ENCODE measurements around the gene GRID2. TPM values are rescaled to one million over a fixed set of nuclear protein-coding genes. Genes with fewer than 3 reads are reported as not detected.

GRID2 gene
- total RNA-seq, 1 experiment from 2014 or later, result not detected

GRCh38 chr4:92864096-92864495 is 560.3 kb downstream of the GRID2 start:
- Histone ChIP-seq H3K9me3 (no peaks in the 10 kb centered on the region), H3K36me3 (ENCODE audit: control insufficient read depth, insufficient read depth, low read length) (no peaks in the 10 kb centered on the region), H3K4me3 (ENCODE audit: low read depth, low read length) (no peak overlapping the region), H3K4me1 (no peaks in the 10 kb centered on the region), H3K27me3 (replicated peaks; ENCODE audit: control insufficient read depth, insufficient read depth, low read length) (no peaks in the 10 kb centered on the region)
- no TSS peak for BruUV-seq (replicated peaks)
- H3K27me3 Mint-ChIP-seq (ENCODE audit: insufficient read depth, unreplicated experiment), result peaks cover 5% of the 10 kb centered on the region
- ChIA-PET CTCF (no interaction called here), POLR2A (no interaction called here)
- intact Hi-C loops (cut with micrococcal nuclease; ENCODE audit: unreplicated experiment), result no loop called here
- no peaks in the 10 kb centered on the region for H3K4me1 Mint-ChIP-seq (ENCODE audit: low read depth, unreplicated experiment)
- TF ChIP-seq CTCF (IDR thresholded peaks at IDR 0.05; ENCODE audit: insufficient read depth in 1 of 2, low read depth in 1 of 2, low read length in 1 of 2, severe bottlenecking in 1 of 2, unreplicated experiment in 1 of 2), result no peak
- no peak for DNase-seq
- H3K4me3 Mint-ChIP-seq (ENCODE audit: unreplicated experiment), result no peak overlapping the region
- no peaks in the 10 kb centered on the region for H3K9me3 Mint-ChIP-seq (ENCODE audit: unreplicated experiment)
- no peak overlapping the region for H3K27ac Mint-ChIP-seq (ENCODE audit: unreplicated experiment)
- H3K36me3 Mint-ChIP-seq (ENCODE audit: insufficient read depth, unreplicated experiment), result no peaks in the 10 kb centered on the region

GRCh38 chr4:92872604-92873003 is 568.8 kb downstream of the GRID2 start:
- Mint-ChIP-seq H3K27ac (ENCODE audit: unreplicated experiment) (no peak overlapping the region), H3K36me3 (ENCODE audit: insufficient read depth, unreplicated experiment) (no peaks in the 10 kb centered on the region), H3K27me3 (ENCODE audit: insufficient read depth, unreplicated experiment) (peaks cover 5% of the 10 kb centered on the region), H3K4me3 (ENCODE audit: unreplicated experiment) (no peak overlapping the region), H3K4me1 (ENCODE audit: low read depth, unreplicated experiment) (no peaks in the 10 kb centered on the region), H3K9me3 (ENCODE audit: unreplicated experiment) (no peaks in the 10 kb centered on the region)
- POLR2A ChIA-PET, result no interaction called here
- Histone ChIP-seq H3K27me3 (replicated peaks; ENCODE audit: control insufficient read depth, insufficient read depth, low read length) (no peaks in the 10 kb centered on the region), H3K4me3 (ENCODE audit: low read depth, low read length) (no peak overlapping the region), H3K9me3 (no peaks in the 10 kb centered on the region), H3K4me1 (no peaks in the 10 kb centered on the region), H3K36me3 (ENCODE audit: control insufficient read depth, insufficient read depth, low read length) (no peaks in the 10 kb centered on the region)
- no peak for TF ChIP-seq CTCF (IDR thresholded peaks at IDR 0.05; ENCODE audit: insufficient read depth in 1 of 2, low read depth in 1 of 2, low read length in 1 of 2, severe bottlenecking in 1 of 2, unreplicated experiment in 1 of 2)
- intact Hi-C loops (cut with micrococcal nuclease; ENCODE audit: unreplicated experiment), result no loop called here
- DNase-seq, result no peak
- BruUV-seq (replicated peaks), result no TSS peak
- CTCF ChIA-PET, result no interaction called here

DNA sequence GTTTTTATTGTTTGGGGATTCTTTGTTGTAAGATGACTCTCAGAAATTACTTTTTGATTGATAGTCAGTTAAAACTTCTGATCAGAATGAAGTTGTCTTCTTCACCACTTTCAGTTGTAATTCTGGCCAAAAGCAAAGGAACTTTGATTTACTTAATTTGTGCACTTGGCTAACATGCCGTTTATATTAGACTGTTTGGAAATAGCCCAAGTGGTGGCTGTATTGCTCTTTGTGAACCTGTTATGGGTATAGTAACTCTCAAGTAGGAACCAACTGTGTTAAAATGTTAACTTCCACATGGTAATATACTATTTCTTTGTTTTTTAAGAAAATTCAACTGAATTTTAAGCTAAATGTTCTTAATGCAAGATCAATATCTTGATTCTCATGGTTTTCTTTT is 581.9 kb downstream of the GRID2 start:
- no peaks in the 10 kb centered on the region for H3K4me1 Mint-ChIP-seq (ENCODE audit: low read depth, unreplicated experiment)
- peaks cover 2% of the 10 kb centered on the region for H3K27me3 Mint-ChIP-seq (ENCODE audit: insufficient read depth, unreplicated experiment)
- no peaks in the 10 kb centered on the region for H3K9me3 Mint-ChIP-seq (ENCODE audit: unreplicated experiment)
- H3K36me3 Mint-ChIP-seq (ENCODE audit: insufficient read depth, unreplicated experiment), result no peaks in the 10 kb centered on the region
- ChIA-PET POLR2A (no interaction called here), CTCF (no interaction called here)
- H3K4me3 Mint-ChIP-seq (ENCODE audit: unreplicated experiment), result no peak overlapping the region
- no peak for DNase-seq
- Histone ChIP-seq H3K36me3 (ENCODE audit: control insufficient read depth, insufficient read depth, low read length) (no peaks in the 10 kb centered on the region), H3K27me3 (replicated peaks; ENCODE audit: control insufficient read depth, insufficient read depth, low read length) (no peaks in the 10 kb centered on the region), H3K4me3 (ENCODE audit: low read depth, low read length) (no peak overlapping the region), H3K9me3 (no peaks in the 10 kb centered on the region), H3K4me1 (no peaks in the 10 kb centered on the region)
- H3K27ac Mint-ChIP-seq (ENCODE audit: unreplicated experiment), result no peak overlapping the region
- intact Hi-C loops (cut with micrococcal nuclease; ENCODE audit: unreplicated experiment), result no loop called here
- no peak for TF ChIP-seq CTCF (IDR thresholded peaks at IDR 0.05; ENCODE audit: insufficient read depth in 1 of 2, low read depth in 1 of 2, low read length in 1 of 2, severe bottlenecking in 1 of 2, unreplicated experiment in 1 of 2)
- BruUV-seq (replicated peaks), result no TSS peak
